HG03565 (cell line): Measurements from ENCODE around the gene SLC6A8.

Experiments used
- ATAC-seq: cut with Tn5 transposase; IDR thresholded peaks from one replicate; pipeline ENCODE4 v1.9.1; 2021; ENCODE audit warnings: mild to moderate bottlenecking, moderate library complexity; ENCODE audit not compliant: unreplicated experiment

The SLC6A8 gene

GRCh38 chrX:153648358-153649177 lies 39.2 kb upstream of the SLC6A8 start:
- ATAC-seq: no peak

DNA sequence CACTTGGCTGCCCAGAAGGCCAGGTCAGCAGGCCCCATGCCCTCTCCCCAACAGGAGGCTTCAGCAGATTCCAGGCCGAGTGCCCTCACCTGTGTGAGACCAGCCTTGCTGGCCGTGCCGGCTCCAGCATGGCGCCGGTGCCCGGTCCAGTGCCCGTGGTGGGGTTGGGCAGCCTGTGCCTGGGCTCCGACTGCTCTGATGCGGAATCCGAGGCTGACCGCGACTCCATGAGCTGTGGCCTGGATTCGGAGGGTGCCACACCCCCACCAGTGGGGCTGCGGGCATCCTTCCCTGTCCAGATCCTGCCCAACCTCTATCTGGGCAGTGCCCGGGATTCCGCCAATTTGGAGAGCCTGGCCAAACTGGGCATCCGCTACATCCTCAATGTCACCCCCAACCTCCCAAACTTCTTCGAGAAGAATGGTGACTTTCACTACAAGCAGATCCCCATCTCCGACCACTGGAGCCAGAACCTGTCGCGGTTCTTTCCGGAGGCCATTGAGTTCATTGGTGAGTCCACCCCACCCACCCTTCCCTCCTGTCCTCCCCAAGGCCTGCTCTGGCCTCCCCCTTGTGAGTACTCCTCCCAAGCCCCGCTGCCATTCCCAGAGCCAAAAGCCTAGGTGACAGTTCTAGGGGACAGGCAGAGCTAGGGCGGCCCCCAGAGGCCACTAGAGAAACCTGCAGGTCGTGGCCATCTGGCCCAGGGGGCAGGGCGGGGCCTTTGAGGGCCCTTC lies 38.4 kb upstream of the SLC6A8 start:
- ATAC-seq: no peak

- no peak for ATAC-seq
Observed at GRCh38 chrX:153649915-153650782, 37.6 kb upstream of the SLC6A8 start.

DNA sequence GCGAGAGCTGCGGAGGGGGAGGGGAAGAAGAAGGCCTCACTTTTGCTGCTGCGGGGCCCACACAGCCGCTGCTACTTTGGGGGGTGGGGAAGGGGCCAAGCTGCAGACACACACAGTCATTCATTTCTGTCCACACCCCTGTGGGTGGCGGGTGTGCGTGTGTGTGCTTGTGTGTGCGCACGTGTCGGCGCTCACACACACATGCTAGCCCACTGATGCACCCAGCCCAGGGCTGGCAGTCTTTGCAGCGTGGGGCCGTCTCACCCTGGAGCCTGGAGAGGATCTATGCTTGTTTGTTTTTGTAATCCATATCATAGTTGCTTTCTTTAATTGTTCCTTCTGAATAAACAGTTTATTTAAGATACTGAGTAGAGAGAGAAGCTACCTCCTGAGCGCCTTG lies 36.8 kb upstream of the SLC6A8 start:
- no peak for ATAC-seq

GRCh38 chrX:153651540-153652079 lies 36.1 kb upstream of the SLC6A8 start:
- ATAC-seq: no peak

GRCh38 chrX:153653556-153653955 lies 34.2 kb upstream of the SLC6A8 start:
- no peak for ATAC-seq

- ATAC-seq: no peak
Observed at GRCh38 chrX:153657161-153657560, 30.6 kb upstream of the SLC6A8 start.

DNA sequence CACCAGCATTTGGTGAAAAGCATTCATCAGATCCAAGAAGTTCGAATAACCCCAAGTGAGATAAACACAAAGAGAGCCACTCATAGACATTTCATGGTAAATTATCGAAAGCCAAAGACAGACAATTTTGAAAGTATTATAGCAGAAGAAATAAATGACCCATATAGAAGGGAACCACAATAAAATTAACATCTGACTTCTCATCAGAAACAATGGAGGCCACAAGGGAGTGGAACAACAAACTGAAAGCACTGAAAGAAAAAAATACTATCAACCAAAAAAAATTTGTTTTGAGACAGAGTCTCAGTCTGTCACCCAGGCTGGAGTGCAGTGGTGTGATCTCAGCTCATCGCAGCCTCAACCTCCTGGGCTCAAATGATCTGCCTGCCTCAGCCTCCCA lies 28.5 kb upstream of the SLC6A8 start:
- ATAC-seq: no peak

DNA sequence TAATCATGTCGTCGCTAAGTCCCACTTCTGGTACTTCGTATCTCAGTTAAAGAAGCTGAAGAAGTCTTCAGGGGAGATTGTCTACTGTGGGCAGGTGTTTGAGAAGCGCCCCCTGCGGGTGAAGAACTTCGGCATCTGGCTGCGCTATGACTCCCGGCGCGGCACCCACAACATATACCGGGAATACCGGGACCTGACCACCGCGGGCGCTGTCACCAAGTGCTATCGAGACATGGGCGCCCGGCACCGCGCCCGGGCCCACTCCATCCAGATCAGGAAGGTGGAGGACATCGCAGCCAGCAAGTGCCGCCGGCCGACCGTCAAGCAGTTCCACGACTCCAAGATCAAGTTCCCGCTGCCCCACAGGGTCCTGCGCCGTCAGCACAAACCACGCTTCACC lies 25.5 kb upstream of the SLC6A8 start:
- no peak for ATAC-seq

GRCh38 chrX:153665726-153666306 lies 21.9 kb upstream of the SLC6A8 start:
- no peak for ATAC-seq

DNA sequence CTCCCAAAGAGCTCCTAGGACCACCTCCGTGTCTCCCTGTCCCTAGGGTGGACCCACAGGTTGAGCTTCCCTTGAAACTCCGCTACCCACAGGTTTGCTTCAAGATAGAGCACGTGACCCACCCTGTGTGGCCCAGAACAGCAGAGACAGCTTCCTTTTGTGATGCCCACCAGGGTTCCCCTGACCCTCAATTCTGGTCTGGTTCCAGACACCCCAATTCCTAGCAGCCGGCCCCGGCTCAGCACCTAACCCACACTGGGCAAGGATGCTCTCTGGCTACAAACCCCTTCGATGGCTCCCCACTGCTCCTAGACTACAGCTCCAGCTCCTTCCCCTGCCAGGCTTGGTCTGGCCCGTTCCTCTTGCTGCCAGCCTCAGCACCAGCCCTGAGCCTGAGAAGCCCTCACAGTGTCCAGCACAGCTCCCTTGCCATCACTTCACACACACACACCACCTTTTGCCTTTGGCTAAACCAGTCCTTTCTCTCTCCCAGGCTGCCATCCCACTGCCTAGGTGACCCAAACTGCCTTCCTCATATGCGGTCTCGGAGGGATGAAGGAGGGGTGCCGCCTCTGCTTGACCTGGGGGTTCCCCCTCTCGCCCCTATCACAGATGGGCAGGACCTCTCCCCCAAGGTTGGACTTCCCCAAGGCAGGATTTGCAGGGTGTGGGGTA lies 20.3 kb upstream of the SLC6A8 start:
- no peak for ATAC-seq

DNA sequence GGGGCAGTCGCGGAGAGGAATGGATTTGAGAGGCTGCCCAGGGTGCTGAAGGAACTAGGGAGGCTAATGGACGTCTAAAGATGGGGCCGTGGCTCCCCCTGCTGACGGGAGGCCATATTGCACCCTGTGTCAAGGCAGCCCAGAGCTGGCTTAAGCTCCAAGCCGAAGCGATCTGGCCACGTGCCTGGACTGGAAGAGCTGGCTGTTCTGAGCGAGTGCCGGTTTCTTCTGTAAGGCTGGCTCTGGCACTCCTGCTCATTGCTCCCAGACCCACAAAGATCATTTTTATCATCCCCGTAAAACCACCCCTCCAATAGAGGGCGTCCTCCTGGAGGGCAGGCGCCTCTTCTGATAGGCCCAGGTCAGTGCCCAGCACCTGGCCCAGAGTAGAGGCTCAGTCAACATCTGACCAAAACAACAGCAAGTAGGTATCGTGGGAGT lies 19.8 kb upstream of the SLC6A8 start:
- ATAC-seq: no peak

DNA sequence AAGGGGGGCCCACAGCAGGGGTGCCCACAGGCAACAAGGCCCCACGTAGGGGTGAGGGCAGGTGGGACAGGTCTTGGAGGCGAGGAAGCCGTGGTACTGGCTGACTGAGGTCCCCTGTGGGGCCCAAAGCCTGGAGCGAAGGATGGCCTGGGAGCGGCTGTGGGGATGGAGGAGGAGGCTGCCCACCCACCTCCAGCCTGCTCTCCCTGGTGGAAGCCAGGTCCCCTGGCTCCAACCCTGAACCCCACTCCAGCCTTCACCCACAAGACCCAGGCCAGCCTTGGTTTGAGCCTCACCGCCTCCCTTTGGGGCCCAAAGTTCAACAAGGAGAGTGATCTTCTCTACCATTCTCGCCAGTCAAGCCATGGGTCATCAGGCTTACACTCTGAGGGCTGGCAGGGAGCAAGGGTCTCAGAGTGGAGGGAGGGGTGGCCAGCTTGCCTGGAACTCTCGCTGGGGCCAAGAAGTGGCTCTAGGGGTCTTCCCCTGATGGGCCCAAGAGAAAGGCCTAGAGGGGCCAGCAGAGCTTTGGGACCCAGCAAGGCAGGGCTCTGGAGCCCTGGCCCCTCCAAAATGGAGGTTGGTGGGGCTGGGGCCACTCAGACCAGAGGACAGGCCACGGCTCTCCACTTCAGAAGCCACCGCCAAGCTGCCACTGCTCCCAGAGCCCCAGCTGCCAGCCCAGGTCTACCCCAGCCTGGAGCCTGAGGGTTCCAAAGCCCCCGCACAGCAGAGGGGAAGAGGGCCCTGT lies 19.1 kb upstream of the SLC6A8 start:
- ATAC-seq: no peak

DNA sequence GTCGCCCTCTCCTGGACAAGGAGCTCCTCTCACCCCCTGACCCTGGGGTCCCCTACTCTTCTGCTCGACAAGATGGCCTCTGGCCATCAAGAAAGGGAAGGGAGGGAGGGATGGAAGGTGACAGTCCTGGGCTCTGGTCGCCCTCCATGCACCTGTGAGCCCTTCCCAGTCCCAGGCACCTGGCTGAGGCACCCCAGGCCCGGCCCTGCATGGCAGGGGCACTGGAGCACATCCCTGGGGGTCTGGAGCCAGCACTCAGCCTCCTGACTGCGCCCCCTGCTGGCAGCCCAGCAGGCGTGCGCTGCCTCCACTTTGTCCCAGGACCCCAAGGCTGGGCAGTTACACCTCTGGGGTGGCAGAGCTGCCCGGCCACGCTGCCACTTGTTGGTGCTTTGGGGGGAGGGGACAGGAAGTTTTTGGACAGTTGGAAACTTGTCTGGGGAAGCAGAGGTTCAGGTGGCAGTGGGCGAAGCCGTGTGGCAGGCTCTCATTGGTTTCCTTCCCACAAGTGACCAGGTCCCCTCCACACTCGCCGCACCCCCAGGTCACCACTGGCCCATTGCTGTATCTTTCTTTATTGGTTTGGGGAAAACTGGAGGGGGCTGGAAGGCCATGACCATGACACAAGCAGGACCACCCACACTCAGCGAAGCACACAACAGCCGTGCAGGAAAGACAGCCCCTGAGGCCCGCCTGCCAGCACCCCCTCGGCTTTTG lies 18.4 kb upstream of the SLC6A8 start:
- no peak for ATAC-seq

- ATAC-seq: no peak
Observed at GRCh38 chrX:153669901-153670731, 17.6 kb upstream of the SLC6A8 start.

GRCh38 chrX:153670748-153671588 lies 16.8 kb upstream of the SLC6A8 start:
- ATAC-seq: no peak
